Spleen (tissue), 11 donors: ENCODE results near the gene PPM1H. TPM values are rescaled to one million over a fixed set of nuclear protein-coding genes. Genes with fewer than 3 reads are reported as not detected.
"Not testable (repeated sequence)": the region's sequence is repeated elsewhere in the genome, so short reads cannot be mapped to it uniquely, and the experiment has no call there.

Source experiments
- DNase-seq: peaks from one replicate; pipeline ENCODE4 v3.0.0-alpha.2; 2020
- H3K27ac ChIP-seq, 8 donors: fragments of 200-600 bp; sonication (generic) in 7 of 8; 1 replicate in 4 of 8; 2 replicates in 4 of 8; pipeline versions ENCODE4 v1.5.0 to v1.8.0; 2016 to 2021; ENCODE audit warnings: inconsistent platforms in 4 of 8, mild to moderate bottlenecking in 4 of 8, moderate library complexity in 1 of 8
- H3K27me3 ChIP-seq, 7 donors: fragments of 200-600 bp; sonication (generic) in 6 of 7; replicated peaks in 1 of 7; 1 replicate in 4 of 7; 2 replicates in 3 of 7; pipeline versions ENCODE4 v1.5.0 to v1.8.0; 2016 to 2021; ENCODE audit warnings: inconsistent platforms in 3 of 7, mild to moderate bottlenecking in 1 of 7
- H3K36me3 ChIP-seq, 6 donors: fragments of 200-600 bp; sonication (generic) in 5 of 6; 1 replicate in 4 of 6; 2 replicates in 2 of 6; pipeline versions ENCODE4 v1.5.0 to v1.8.0; 2016 to 2021; ENCODE audit warnings: inconsistent platforms in 2 of 6
- H3K4me1 ChIP-seq, 6 donors: fragments of 200-600 bp; sonication (generic) in 5 of 6; 1 replicate in 3 of 6; 2 replicates in 3 of 6; pipeline versions ENCODE4 v1.5.0 to v1.8.0; 2016 to 2021; ENCODE audit warnings: inconsistent platforms in 3 of 6
- H3K4me3 ChIP-seq, 8 donors: fragments of 200-600 bp; sonication (generic) in 7 of 8; 1 replicate in 4 of 8; 2 replicates in 4 of 8; pipeline versions ENCODE4 v1.5.0 to v1.8.0; 2016 to 2021; ENCODE audit warnings: inconsistent platforms in 4 of 8, mild to moderate bottlenecking in 4 of 8, moderate library complexity in 2 of 8
- H3K9me3 ChIP-seq, 8 donors: fragments of 200-600 bp; sonication (generic) in 7 of 8; 1 replicate in 4 of 8; 2 replicates in 4 of 8; pipeline versions ENCODE4 v1.5.0 to v1.8.0; 2016 to 2021; ENCODE audit warnings: inconsistent platforms in 4 of 8
- CTCF ChIP-seq, 11 experiments: fragments of 200-600 bp in 7 of 11; fragments of 450-650 bp in 4 of 11; sonication (generic) in 4 of 11; IDR thresholded peaks in 8 of 11; conservative IDR thresholded peaks in 3 of 11; 1 replicate in 7 of 11; 2 replicates in 4 of 11; pipeline versions ENCODE4 v1.4.0 to v1.8.0; 2016 to 2021; ENCODE audit warnings: antibody characterized with exemption in 11 of 11, inconsistent platforms in 4 of 11, mild to moderate bottlenecking in 1 of 11
- POLR2A ChIP-seq, 3 donors: fragments of 450-650 bp; IDR thresholded peaks; one replicate each; pipeline ENCODE4 v1.5.1; 2017; ENCODE audit warnings: antibody characterized with exemption in 3 of 3, mild to moderate bottlenecking in 1 of 3
- POLR2AphosphoS5 ChIP-seq, 3 donors: sonication (generic); formaldehyde crosslinking; IDR thresholded peaks; one replicate each; pipeline ENCODE4 v1.5.1; 2017; ENCODE audit warnings: antibody characterized with exemption in 3 of 3
- WGBS, 5 donors: extraction: QIAGEN DNeasy Blood & Tissue Kit in 3 of 5; methylation state at CpG; one replicate each; pipeline versions ENCODE4 v1.1.5 to v1.1.7; 2013 to 2018; 5-methylcytosine and 5-hydroxymethylcytosine counted together
- intact Hi-C: fragments of 100-400 bp; cut with DNase I; formaldehyde crosslinking; loops from one replicate; pipeline ENCODE4 v1.15.0; 2023; ENCODE audit warnings: low total_unique reads
- polyA plus RNA-seq, 3 donors: library from polyadenylated mRNA; stranded (reverse); fragments of 200-250 nt; gene quantifications; one replicate each; pipeline ENCODE4 v1.2.1, GENCODE V29; 2013
- total RNA-seq, 7 donors: library from RNA; depleted of rRNA in 3 of 7; stranded (reverse); fragments of >200 nt in 3 of 7; fragmentation: NEBNext Ultra II Directional in 4 of 7; extraction: Animal tissue kit (Norgen Biotek cat#: 25700) in 4 of 7; gene quantifications; one replicate each; pipeline versions ENCODE4 v1.1.0 to v1.2.1, GENCODE V29; 2016 to 2021
- donor health status: healthy with polysubstance abuse.
- donor health status: DM: no; HTN: no; CAD: no; lungs with moderate emphysema.
- donor health status: DM: no; HTN: no; CAD: no.
- donor health status: Bipolar disorder and iron deficiency.
- donor health status: healthy.
- donor health status: DM: no; HTN: no; CAD: no.
- donor health status: DM: yes; HTN: yes; CAD: no.

The PPM1H gene
- total and polyA plus RNA-seq, 10 donors, result 0.17 to 3.9 (median 1.9) TPM

- H3K27me3 ChIP-seq, result no peaks in the 10 kb centered on the region
- TF ChIP-seq POLR2AphosphoS5 (IDR thresholded peaks at IDR 0.05), result no peak
- no peak for TF ChIP-seq CTCF (IDR thresholded peaks at IDR 0.05 in 8 of 11, conservative IDR thresholded peaks at IDR 0.05 in 3 of 11)
- TF ChIP-seq POLR2A (IDR thresholded peaks at IDR 0.05), result no peak
- intact Hi-C loops, result no loop called here
- WGBS, 5 donors, result 81 to 89% (median 87%) methylated on average over 3 of the region's 3 CpGs
- no peaks in the 10 kb centered on the region for H3K36me3 ChIP-seq
- H3K4me3 ChIP-seq, result no peak overlapping the region
- no peak for DNase-seq
- no peaks in the 10 kb centered on the region for H3K4me1 ChIP-seq
- no peak overlapping the region for H3K27ac ChIP-seq
- peaks cover 0 to 7% (median 0%) of the 10 kb centered on the region in 8 donors for H3K9me3 ChIP-seq
Observed at GRCh38 chr12:62882696-62883095, 52.3 kb downstream of the PPM1H start.

- TF ChIP-seq POLR2A (IDR thresholded peaks at IDR 0.05) (no peak), POLR2AphosphoS5 (IDR thresholded peaks at IDR 0.05) (no peak), CTCF (IDR thresholded peaks at IDR 0.05 in 8 of 11, conservative IDR thresholded peaks at IDR 0.05 in 3 of 11) (no peak)
- WGBS, 5 donors, result 72 to 92% (median 82%) methylated on average over 3 of the region's 3 CpGs
- no peaks in the 10 kb centered on the region for H3K27me3 ChIP-seq
- intact Hi-C loops, result no loop called here
- DNase-seq, result no peak
- peaks cover 0 to 7% (median 0%) of the 10 kb centered on the region in 8 donors for H3K9me3 ChIP-seq
- H3K36me3 ChIP-seq, result no peaks in the 10 kb centered on the region
- no peaks in the 10 kb centered on the region for H3K4me1 ChIP-seq
- no peak overlapping the region for H3K27ac ChIP-seq
- no peak overlapping the region for H3K4me3 ChIP-seq
Observed at GRCh38 chr12:62882140-62882539, 52.8 kb downstream of the PPM1H start.

DNA sequence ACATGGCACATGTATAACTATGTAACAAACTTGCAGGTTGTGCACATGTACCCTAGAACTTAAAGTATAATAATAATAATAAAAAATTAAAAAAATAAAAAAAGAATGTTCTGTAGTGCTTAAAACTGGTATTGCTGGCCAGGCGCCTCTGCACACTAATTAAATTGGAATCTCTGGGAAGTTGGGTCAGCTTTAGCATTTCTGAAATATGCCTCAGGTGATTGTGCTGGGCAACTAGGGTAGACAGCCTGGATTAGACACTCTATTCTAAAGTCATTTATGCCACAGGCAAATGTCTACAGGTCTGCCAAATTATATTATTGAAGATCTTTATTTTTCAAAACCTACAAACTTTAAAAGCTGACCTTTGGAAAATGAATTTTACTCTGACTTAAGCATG lies 55.3 kb downstream of the PPM1H start:
- no peak for DNase-seq
- no peak overlapping the region for H3K4me3 ChIP-seq
- TF ChIP-seq CTCF (IDR thresholded peaks at IDR 0.05 in 8 of 11, conservative IDR thresholded peaks at IDR 0.05 in 3 of 11) (no peak), POLR2AphosphoS5 (IDR thresholded peaks at IDR 0.05) (no peak), POLR2A (IDR thresholded peaks at IDR 0.05) (no peak)
- no peaks in the 10 kb centered on the region for H3K27me3 ChIP-seq
- no peaks in the 10 kb centered on the region for H3K9me3 ChIP-seq
- 82 to 97% (median 91%) methylated on average over 1 of the region's 1 CpG for WGBS, 5 donors
- intact Hi-C loops, result no loop called here
- no peak overlapping the region for H3K27ac ChIP-seq
- H3K36me3 ChIP-seq, result no peaks in the 10 kb centered on the region
- H3K4me1 ChIP-seq, result no peaks in the 10 kb centered on the region

- intact Hi-C loops, H3K27me3 ChIP-seq, H3K36me3 ChIP-seq, H3K4me1 ChIP-seq, H3K9me3 ChIP-seq, H3K27ac ChIP-seq, H3K4me3 ChIP-seq, DNase-seq: not testable (repeated sequence)
- WGBS, 5 donors, result 84 to 93% (median 91%) methylated on average over 3 of the region's 3 CpGs
Observed at GRCh38 chr12:62879228-62879627, 55.7 kb downstream of the PPM1H start.

DNA sequence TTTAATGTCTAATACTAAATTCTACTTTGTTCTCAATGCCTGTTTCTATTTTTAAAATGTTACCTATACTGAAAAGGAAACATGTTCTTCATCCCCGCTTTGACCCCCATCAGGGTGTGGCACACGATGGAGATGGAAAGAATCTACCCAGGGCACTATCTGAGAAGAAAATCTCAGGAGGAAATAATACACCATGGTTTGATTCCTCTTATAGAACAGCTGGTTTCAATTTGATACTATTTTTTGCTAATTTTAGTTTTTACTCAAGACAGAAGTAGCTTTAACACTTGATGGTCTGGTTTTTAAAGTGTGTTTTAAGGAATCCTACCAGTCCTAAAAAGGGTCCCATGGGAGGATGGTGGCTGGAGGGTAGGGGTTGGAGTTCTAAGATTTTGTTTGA lies 56.7 kb downstream of the PPM1H start:
- no peaks in the 10 kb centered on the region for H3K9me3 ChIP-seq
- no peaks in the 10 kb centered on the region for H3K27me3 ChIP-seq
- 33 to 51% (median 47%) methylated on average over 2 of the region's 2 CpGs for WGBS, 5 donors
- DNase-seq, result no peak
- TF ChIP-seq CTCF (IDR thresholded peaks at IDR 0.05 in 8 of 11, conservative IDR thresholded peaks at IDR 0.05 in 3 of 11), result no peak
- TF ChIP-seq POLR2AphosphoS5 (IDR thresholded peaks at IDR 0.05), result no peak
- TF ChIP-seq POLR2A (IDR thresholded peaks at IDR 0.05), result no peak
- H3K4me1 ChIP-seq, result no peaks in the 10 kb centered on the region
- intact Hi-C loops, result no loop called here
- H3K36me3 ChIP-seq, result no peaks in the 10 kb centered on the region
- H3K4me3 ChIP-seq, result no peak overlapping the region
- H3K27ac ChIP-seq, result no peak overlapping the region
